ENCODE data around the gene PIK3R3. TPM values are rescaled to one million over a fixed set of nuclear protein-coding genes. Genes with fewer than 3 reads are reported as not detected.

Gene PIK3R3
- total RNA-seq, 3 donors from 2014 or later (not counting 1 experiment from before 2014, with no cell fraction given) = 5.2 to 6.2 (median 5.4) TPM

DNA sequence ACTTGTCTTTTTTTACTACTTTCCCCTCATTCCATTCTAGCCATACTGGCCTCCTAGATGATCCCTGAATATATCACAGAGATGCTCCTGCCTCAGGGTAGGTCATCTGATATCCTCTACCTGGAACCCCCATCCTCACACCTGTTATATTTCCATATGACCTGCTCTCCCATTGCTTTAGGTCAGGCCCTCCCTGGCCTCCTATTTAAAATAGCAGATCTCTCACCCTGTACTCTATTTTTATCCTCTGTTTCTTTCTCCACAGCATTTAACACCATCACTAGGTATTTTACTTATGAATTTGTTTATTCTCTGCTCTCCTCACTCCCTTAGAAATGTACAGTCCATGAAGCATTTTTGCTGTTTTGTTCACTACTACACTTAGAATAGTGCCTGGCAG, 13.6 kb downstream of the PIK3R3 start:
- Histone ChIP-seq H3K36me3 (ENCODE audit: control insufficient read depth, insufficient read depth, low read length) (no peaks in the 10 kb centered on the region), H3K4me1 (ENCODE audit: control insufficient read depth, insufficient read depth, low read length) (no peaks in the 10 kb centered on the region), H3K27ac (ENCODE audit: low read length) (no peak overlapping the region), H3K4me3 (ENCODE audit: low read length) (no peak overlapping the region), H3K9me3 (ENCODE audit: control insufficient read depth, insufficient read depth, low read length) (no peaks in the 10 kb centered on the region), H3K27me3 (ENCODE audit: control insufficient read depth, insufficient read depth, low read length) (no peaks in the 10 kb centered on the region)
- Mint-ChIP-seq H3K4me3 (no peak overlapping the region), H3K27me3 (ENCODE audit: low read depth in 2 of 2) (no peaks in the 10 kb centered on the region), H3K36me3 (no peaks in the 10 kb centered on the region), H3K27ac (no peak overlapping the region), H3K9me3 (no peaks in the 10 kb centered on the region), H3K4me1 (no peaks in the 10 kb centered on the region)
- DNase-seq (no peak), ATAC-seq (no peak)
- intact Hi-C loops (cut with micrococcal nuclease) = no loop called here
- no peak for TF ChIP-seq CTCF (IDR thresholded peaks at IDR 0.05)

- no peaks in the 10 kb centered on the region for H3K9me3 Mint-ChIP-seq
- H3K27me3 Mint-ChIP-seq (ENCODE audit: low read depth in 2 of 2) = no peaks in the 10 kb centered on the region
- H3K4me3 Mint-ChIP-seq = no peak overlapping the region
- DNase-seq (no peak), ATAC-seq (no peak)
- no peaks in the 10 kb centered on the region for H3K9me3 ChIP-seq (ENCODE audit: control insufficient read depth, insufficient read depth, low read length)
- 92% methylated on average over 4 of the region's 5 CpGs for WGBS (ENCODE audit: insufficient coverage)
- H3K4me1 Mint-ChIP-seq = no peaks in the 10 kb centered on the region
- no peak overlapping the region for H3K4me3 ChIP-seq (ENCODE audit: low read length)
- H3K4me1 ChIP-seq (ENCODE audit: control insufficient read depth, insufficient read depth, low read length) = no peaks in the 10 kb centered on the region
- H3K27ac ChIP-seq (ENCODE audit: low read length) = no peak overlapping the region
- no peak overlapping the region for H3K27ac Mint-ChIP-seq
- no peaks in the 10 kb centered on the region for H3K36me3 Mint-ChIP-seq
- H3K27me3 ChIP-seq (ENCODE audit: control insufficient read depth, insufficient read depth, low read length) = no peaks in the 10 kb centered on the region
- intact Hi-C loops (cut with micrococcal nuclease) = no loop called here
- no peak for TF ChIP-seq CTCF (IDR thresholded peaks at IDR 0.05)
- H3K36me3 ChIP-seq (ENCODE audit: control insufficient read depth, insufficient read depth, low read length) = no peaks in the 10 kb centered on the region
These were observed 14.5 kb downstream of the PIK3R3 start for GRCh38 chr1:46117810-46118494.

DNA sequence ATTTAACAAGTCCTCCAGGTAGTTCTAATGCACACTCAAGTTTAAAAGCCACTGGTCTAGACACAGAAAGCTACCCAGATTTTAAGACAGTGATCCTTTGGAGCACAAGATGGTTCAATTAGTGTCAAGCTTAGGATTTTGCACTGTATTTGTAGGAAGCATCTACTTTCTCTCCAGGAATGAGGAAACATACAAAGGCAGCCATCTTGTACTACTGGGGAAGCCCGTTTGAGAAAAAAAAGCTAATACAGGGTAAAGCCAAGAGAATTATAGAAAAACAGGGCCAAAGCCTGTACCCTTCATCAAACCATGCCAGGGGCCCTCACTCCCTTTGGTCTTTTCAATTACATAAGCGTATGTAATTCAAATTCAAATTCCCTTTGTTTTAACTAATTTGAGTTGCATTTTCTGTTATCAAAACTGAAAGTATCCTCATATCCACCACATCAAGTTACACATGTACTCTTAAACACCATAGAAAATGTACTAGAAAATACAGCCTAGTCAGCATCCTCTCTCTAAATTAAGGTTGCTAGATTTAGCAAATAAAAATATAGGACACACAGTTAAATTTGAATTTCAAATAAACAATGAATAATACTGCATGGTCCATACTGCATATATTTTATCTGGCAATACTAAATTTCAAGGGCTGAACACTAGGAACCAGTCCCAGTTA, 17.4 kb downstream of the PIK3R3 start:
- DNase-seq (no peak), ATAC-seq (no peak)
- no peak for TF ChIP-seq CTCF (IDR thresholded peaks at IDR 0.05)
- no peak overlapping the region for H3K4me3 Mint-ChIP-seq
- Histone ChIP-seq H3K4me3 (ENCODE audit: low read length) (no peak overlapping the region), H3K27ac (ENCODE audit: low read length) (no peak overlapping the region), H3K4me1 (ENCODE audit: control insufficient read depth, insufficient read depth, low read length) (no peaks in the 10 kb centered on the region), H3K36me3 (ENCODE audit: control insufficient read depth, insufficient read depth, low read length) (no peaks in the 10 kb centered on the region), H3K27me3 (ENCODE audit: control insufficient read depth, insufficient read depth, low read length) (no peaks in the 10 kb centered on the region), H3K9me3 (ENCODE audit: control insufficient read depth, insufficient read depth, low read length) (no peaks in the 10 kb centered on the region)
- no peaks in the 10 kb centered on the region for H3K4me1 Mint-ChIP-seq
- H3K36me3 Mint-ChIP-seq = no peaks in the 10 kb centered on the region
- no peaks in the 10 kb centered on the region for H3K27me3 Mint-ChIP-seq (ENCODE audit: low read depth in 2 of 2)
- H3K27ac Mint-ChIP-seq = no peak overlapping the region
- intact Hi-C loops (cut with micrococcal nuclease) = no loop called here
- H3K9me3 Mint-ChIP-seq = no peaks in the 10 kb centered on the region
- 93% methylated on average over 2 of the region's 2 CpGs for WGBS (ENCODE audit: insufficient coverage)
